NCI-H774 (cell line): Measurements from ENCODE around the gene SEPTIN8.

ENCODE experiments used
- DNase-seq: peaks from one replicate; lab custom pipeline; 2025; lab: John Stamatoyannopoulos, UW

Gene SEPTIN8

DNA sequence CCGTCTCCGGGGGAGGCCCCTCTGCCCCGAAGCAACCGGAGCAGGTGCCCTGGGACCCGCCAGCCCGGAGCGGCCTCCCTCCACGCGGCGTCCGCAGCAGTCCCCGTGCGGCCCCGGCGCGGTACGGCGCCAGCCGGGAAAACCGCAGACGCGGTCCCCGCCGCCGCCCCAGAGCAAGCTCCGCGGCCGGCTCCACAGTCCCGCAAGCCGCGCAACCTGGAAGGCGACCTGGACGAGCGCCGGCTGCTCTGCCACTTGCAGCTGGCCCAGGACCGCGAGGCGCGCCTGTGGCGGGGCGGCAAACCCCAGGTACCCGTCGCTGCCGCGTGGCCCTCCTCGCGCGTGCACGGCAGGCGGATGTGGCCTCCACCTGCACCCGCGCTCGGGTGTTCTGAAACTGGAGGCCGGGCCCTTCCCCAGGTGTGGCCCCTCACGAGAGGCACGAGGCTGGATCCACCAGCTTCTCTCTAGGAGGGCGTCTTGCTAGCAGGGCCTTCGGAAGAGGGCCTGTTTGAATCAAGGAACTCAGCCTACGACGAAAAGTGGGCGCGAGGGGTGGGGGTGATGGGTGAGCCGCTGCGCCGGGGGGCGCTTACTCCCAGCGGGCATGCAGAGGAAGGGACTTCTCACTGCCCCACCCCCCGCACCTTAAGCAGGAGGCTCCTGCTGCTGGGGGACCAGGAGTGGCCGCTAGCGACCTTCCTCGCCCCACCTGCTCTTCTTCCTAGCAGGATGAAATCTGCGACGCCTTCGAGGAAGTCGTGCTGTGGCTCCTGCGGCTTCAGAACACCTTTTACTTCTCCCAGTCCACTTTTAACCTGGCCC is 29.2 kb downstream of the SEPTIN8 start:
- no peak for DNase-seq

DNA sequence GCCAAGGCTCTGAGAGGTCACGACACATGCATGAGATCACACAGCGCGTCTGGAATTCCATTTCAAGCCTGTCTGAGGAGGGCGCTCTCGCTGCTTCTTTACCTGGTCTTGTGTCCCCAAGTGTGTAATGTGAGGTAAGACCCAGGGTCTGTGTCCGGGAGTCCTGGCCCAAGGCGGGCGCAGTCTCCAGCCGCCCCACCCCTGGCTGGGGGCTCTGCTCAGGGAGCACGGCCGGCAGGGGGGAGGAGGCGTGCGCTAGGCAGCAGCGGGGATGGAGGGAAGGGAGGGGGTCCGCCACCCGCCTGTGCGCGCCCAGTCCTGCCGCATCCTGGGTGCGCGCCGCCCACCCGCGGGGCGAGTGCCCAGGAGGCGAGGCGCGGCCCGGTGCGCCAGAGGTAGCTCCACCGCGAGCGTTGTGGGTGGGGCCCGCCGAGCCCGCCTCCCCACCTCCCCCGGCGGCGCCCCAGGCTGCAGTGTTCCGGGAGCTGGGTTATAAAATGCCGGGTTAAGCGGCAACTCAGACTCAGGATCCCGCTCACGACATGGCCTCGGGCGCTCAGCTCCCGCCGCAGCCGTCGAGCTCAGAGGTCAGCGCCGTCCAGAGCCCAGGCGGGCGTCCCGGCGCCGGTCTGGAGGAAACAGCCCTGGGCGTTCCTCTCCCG is 30.0 kb downstream of the SEPTIN8 start, which contains the start of gene CCNI2:
TSS of gene CCNI2 (plus strand) at position 473 of the 662 bp plus-strand sequence. CDS start at position 543, 70 bp downstream.
- peak; percentile 6 for DNase-seq

GRCh38 chr5:132746592-132746953 is 30.5 kb downstream of the SEPTIN8 start:
- DNase-seq = no peak

DNA sequence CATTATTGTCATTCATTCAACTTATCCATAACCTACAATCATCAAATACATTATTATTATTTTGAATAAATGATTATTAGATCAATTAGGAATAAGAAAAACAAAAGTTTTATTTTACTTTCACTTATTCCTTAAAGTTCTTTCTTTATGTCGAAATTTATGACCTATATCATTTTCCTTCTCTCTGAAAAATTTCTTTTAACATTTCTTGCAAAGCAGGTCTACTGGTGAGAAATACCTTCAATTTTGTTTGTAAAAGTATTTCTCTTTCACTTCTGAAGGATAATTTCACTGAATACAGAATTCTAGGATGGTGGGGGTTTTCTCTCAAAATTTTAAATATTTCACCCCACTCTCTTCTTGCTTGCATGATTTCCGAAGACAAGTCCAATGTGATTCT is 32.4 kb downstream of the SEPTIN8 start:
- DNase-seq = no peak

- DNase-seq = no peak
Measured at GRCh38 chr5:132742626-132743025, 34.4 kb downstream of the SEPTIN8 start.

GRCh38 chr5:132742158-132742557 is 34.9 kb downstream of the SEPTIN8 start:
- DNase-seq = no peak

GRCh38 chr5:132739232-132739631 is 37.8 kb downstream of the SEPTIN8 start:
- no peak for DNase-seq

DNA sequence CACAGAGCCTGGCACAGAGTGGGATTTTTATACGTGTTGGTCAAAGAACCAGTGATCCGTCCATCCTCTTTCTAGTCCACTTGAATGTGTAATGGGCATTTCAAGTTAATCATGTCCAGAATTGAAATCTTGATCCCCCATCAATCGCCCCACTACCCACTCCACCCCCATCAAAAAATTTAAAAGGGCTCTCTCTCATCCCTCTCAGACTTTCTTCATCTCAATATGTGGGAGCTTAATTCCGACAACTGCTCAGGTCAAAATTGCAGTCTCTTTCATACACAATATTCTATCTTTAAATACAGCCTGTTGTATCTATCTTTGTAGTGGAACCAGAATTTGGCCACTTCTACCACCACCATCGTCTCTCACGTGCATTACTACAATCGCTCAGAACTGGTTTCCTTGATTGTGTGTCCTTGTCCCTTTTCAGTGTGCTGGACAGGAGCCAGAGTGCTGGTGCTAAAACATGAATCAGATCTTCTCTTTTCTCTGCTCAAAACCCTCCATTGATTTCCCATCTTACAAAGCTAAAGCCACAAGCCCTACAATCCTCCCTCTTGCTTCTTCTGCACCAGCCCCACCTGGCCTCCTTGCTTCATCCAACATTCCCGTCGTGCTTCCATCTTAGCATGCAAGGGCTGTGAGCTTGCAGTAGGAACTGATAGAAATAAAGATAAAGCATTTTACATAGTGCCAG is 38.9 kb downstream of the SEPTIN8 start:
- no peak for DNase-seq

DNA sequence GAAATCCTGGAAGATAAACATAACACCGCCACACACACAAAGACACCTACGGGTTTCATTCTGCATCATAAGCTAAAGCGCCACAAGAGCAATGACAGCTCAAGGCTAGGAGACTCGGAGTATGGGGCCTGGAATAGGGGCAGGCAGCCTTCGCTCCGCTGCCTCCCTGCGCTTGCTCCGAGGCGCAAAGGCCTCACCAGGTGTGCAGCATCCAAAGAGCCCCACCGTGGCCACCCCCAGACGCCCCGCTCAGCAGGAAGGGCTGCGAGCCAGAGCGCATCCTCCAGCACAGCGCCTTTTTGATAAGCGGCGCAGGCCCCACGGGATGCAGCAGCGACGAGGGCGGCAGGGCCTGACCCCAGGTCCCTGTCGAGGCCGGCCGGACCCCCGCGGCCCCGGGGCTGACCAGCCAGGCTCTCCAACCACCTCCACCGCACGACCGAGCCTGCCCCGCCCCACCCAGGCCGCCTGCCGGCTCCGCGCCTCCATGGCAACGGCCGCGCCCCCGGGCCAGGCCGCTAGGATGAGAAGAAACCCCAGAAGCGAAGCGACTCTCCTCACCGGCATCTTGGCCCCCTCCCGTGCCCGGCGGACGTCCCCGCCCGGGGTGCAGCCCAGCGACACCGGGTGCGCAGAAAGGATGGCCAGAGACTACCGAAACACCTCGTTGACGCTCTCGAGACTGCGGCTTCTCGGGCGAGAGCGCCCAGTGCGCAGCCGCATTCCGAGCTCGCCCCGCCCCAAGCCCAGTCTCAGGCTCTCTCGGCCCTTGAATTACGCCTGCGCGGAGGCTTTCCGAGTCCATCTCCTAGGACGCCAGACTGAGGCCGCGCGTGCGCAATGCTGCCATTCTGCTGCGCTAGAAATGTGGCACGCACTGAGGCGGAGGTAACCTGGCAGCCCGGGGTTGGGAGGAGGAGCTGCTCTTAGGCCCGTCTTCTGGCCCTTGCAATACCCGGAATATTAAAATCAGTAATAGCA is 39.9 kb downstream of the SEPTIN8 start, which contains the start of gene KIF3A:
TSS of gene KIF3A (minus strand) at position 694 of the 981 bp plus-strand sequence. CDS start at position 567, 127 bp downstream.
- peak; percentile 97 for DNase-seq

GRCh38 chr5:132734687-132735086 is 42.4 kb downstream of the SEPTIN8 start:
- DNase-seq = no peak

GRCh38 chr5:132733499-132734148 is 43.4 kb downstream of the SEPTIN8 start:
- DNase-seq = no peak

DNA sequence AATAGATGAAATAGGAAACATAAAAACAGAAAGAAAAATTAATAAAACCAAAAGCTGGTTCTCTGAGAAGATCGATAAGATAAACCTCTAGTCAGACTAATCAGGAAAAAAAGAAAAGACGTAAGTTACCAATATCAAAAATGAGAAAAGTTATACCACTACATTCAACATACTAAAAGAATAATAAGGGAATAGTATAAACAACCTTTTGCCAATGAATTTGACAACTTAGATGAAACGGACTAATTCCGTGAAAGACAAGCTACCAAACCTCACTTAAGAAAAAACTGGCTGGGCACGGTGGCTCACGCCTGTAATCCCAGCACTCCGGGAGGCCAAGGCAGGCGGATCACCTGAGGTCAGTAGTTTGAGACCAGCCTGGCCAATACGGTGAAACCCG is 47.1 kb downstream of the SEPTIN8 start:
- no peak for DNase-seq

GRCh38 chr5:132725745-132726144 is 51.3 kb downstream of the SEPTIN8 start:
- DNase-seq = no peak

DNA sequence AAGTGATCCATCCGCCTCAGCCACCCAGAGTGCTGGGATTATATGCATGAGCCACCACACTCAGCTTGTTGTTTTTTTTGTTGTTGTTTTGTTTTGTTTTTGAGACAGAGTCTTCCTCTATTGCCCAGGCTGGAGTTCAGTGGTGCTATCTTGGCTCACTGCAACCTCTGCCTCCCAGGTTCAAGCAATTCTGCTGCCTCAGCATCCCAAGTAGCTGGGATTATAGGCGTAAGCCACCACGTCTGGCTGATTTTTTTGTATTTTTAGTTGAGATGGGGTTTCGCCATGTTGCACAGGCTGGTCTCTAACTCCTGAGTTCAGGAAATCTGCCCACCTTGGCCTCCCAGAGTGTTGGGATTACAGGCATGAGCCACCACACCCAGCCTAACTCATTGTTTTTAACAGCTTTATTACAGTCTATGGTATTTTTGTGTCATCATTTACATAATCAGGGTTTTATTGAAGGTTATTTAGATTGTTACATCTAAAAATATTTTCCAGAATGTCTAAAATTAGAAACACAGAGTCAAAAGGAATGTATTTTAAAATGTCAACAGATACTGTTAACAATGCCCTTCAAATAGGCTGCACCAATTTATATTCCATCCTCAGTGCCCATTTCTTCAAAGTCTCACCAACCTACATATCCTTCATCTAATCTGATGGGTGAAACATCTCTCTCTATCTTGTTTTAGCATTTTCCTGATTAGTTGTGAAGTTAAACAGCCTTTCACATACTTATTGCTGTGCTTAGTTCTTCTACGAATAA is 58.3 kb downstream of the SEPTIN8 start:
- DNase-seq = no peak

GRCh38 chr5:132714456-132715307 is 62.4 kb downstream of the SEPTIN8 start:
- no peak for DNase-seq

DNA sequence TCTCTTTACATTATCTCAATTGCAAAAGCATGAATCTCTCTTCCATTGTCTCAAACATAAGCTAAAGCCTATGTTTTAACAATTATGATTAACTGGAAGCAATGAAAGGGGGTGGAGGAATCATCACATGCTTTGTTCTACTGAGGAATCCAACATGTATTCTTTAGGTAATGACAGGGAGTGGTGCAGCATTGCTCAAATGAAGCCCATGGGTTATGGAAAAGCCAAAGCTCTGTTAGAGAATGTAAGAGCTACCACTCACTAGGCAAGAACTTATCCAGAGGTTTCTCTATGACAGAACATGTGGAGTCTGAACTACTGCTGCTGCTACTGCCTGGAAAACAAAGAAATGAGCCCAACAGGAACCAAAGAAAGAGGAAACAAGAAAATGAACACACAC is 68.4 kb downstream of the SEPTIN8 start:
- no peak for DNase-seq

- DNase-seq = no peak
Measured at GRCh38 chr5:132704875-132705274, 72.2 kb downstream of the SEPTIN8 start.
